ENCODE measurements around the gene SRPK2.

- TF ChIP-seq CTCF (IDR thresholded peaks at IDR 0.05; ENCODE audit: low read length) = no peak
- no peak for TF ChIP-seq EZH2 (IDR thresholded peaks at IDR 0.05; ENCODE audit: borderline replicate concordance, low read length)
Observed at GRCh38 chr7:105339404-105340323, 49.1 kb downstream of the SRPK2 start.

All from OCI-LY1 (cell line).